HCT116 (cell line): ENCODE results near the gene FN3KRP. TPM values are rescaled to one million over a fixed set of nuclear protein-coding genes. Genes with fewer than 3 reads are reported as not detected.

ENCODE experiments used
- ATAC-seq: fragments of 200-7000 bp; cut with Tn5 transposase; 2 replicates; pipeline ENCODE4 v1.9.1; 2020; ENCODE audit warnings: mild to moderate bottlenecking, moderate library complexity
- BruUV-seq: library from RNA; stranded (reverse); fragments of 400-500 nt; replicated peaks from 2 replicates; lab custom pipeline; 2021; lab: Mats Ljungman, UMichigan
- CTCF ChIA-PET: fragments of 300-600 bp; sonication (Branson Sonifier 250); formaldehyde crosslinking; loops from one replicate; lab custom pipeline; 2021; ENCODE audit warnings: antibody characterized with exemption; lab: Charles Lee
- POLR2A ChIA-PET: fragments of 300-600, 350-600 bp; sonication (Branson Sonifier 250); formaldehyde crosslinking; loops from one replicate; lab custom pipeline; 2021; ENCODE audit warnings: antibody characterized with exemption; lab: Charles Lee
- RAD21 ChIA-PET, 2 experiments: fragments of 300-600 bp; sonication (Branson Sonifier 250); formaldehyde crosslinking; loops; one replicate each; lab custom pipeline; 2023; ENCODE audit warnings: low total read pairs in 2 of 2; ENCODE audit not compliant: uncharacterized antibody in 2 of 2, unreplicated experiment in 2 of 2, low non-redundant PET in 1 of 2; lab: Charles Lee
- DNase-seq: peaks from one replicate; pipeline ENCODE4 v3.0.0-alpha.2; 2010; ENCODE audit warnings: low read depth, low spot score
- H2AFZ ChIP-seq: fragments of 200-600 bp; shearing (Covaris generic), sonication (generic); 2 replicates; pipeline ENCODE4 v1.6.1; 2017; ENCODE audit warnings: low read depth, mixed run types, mixed read lengths, antibody characterized with exemption, low read length; ENCODE audit not compliant: poor library complexity, severe bottlenecking
- H3K27ac ChIP-seq: 2 replicates; pipeline ENCODE4 v1.5.1; 2012; ENCODE audit warnings: low read depth, low read length
- H3K27me3 ChIP-seq: fragments of 200-600 bp; sonication (generic); 2 replicates; pipeline ENCODE4 v1.6.1; 2016; ENCODE audit warnings: mixed run types, low read length, mixed read lengths; ENCODE audit not compliant: insufficient read depth
- H3K36me3 ChIP-seq, 2 experiments: fragments of 200-500 bp in 1 of 2; fragments of 200-600 bp in 1 of 2; sonication (Bioruptor generic) in 1 of 2; sonication (generic) in 1 of 2; 2 replicates each; pipeline versions ENCODE4 v1.5.1 to v1.6.1; 2014 to 2016; ENCODE audit warnings: low read length in 2 of 2, inconsistent platforms in 1 of 2, mixed read lengths in 1 of 2, mixed run types in 1 of 2; ENCODE audit not compliant: insufficient read depth in 2 of 2, control insufficient read depth in 1 of 2
- H3K4me1 ChIP-seq, 2 experiments: fragments of 200-600 bp in 1 of 2; sonication (generic) in 1 of 2; 2 replicates each; pipeline versions ENCODE4 v1.5.1 to v1.6.1; 2012 to 2017; ENCODE audit warnings: low read length in 2 of 2, inconsistent platforms in 1 of 2, mild to moderate bottlenecking in 1 of 2, mixed read lengths in 1 of 2, mixed run types in 1 of 2, moderate library complexity in 1 of 2; ENCODE audit not compliant: insufficient read depth in 2 of 2, control insufficient read depth in 1 of 2
- H3K4me2 ChIP-seq: fragments of 200-600 bp; sonication (generic); 2 replicates; pipeline ENCODE4 v1.6.1; 2017; ENCODE audit warnings: mixed run types, low read length, mixed read lengths
- H3K4me3 ChIP-seq, 2 experiments: fragments of 200-600 bp in 1 of 2; sonication (generic) in 1 of 2; replicated peaks in 1 of 2; 2 replicates each; pipeline ENCODE4 v1.5.1; 2011 to 2016; ENCODE audit warnings: low read length in 2 of 2, control low read depth in 1 of 2, low read depth in 1 of 2, mild to moderate bottlenecking in 1 of 2, mixed read lengths in 1 of 2, mixed run types in 1 of 2
- H3K79me2 ChIP-seq: fragments of 200-600 bp; sonication (generic); 2 replicates; pipeline ENCODE4 v1.6.1; 2017; ENCODE audit warnings: mild to moderate bottlenecking, mixed run types, low read length, moderate library complexity, mixed read lengths; ENCODE audit not compliant: insufficient read depth
- H3K9ac ChIP-seq: fragments of 200-600 bp; sonication (generic); 2 replicates; pipeline ENCODE4 v1.6.1; 2016; ENCODE audit warnings: low read length, mixed read lengths
- H3K9me2 ChIP-seq: fragments of 200-600 bp; sonication (generic), shearing (Covaris generic); 2 replicates; pipeline ENCODE4 v1.6.1; 2017; ENCODE audit warnings: mixed run types, mild to moderate bottlenecking, moderate library complexity; ENCODE audit not compliant: insufficient read depth
- H3K9me3 ChIP-seq, 2 experiments: fragments of 200-500 bp in 1 of 2; fragments of 200-600 bp in 1 of 2; sonication (Bioruptor generic) in 1 of 2; sonication (generic) in 1 of 2; 2 replicates each; pipeline ENCODE4 v1.6.1; 2014 to 2017; ENCODE audit warnings: low read length in 2 of 2, mixed read lengths in 2 of 2, inconsistent platforms in 1 of 2, low read depth in 1 of 2, mild to moderate bottlenecking in 1 of 2, mixed run types in 1 of 2, moderate library complexity in 1 of 2; ENCODE audit not compliant: control insufficient read depth in 1 of 2, insufficient read depth in 1 of 2
- H4K20me1 ChIP-seq: fragments of 200-600 bp; sonication (generic), shearing (Covaris generic); 2 replicates; pipeline ENCODE4 v1.6.1; 2017; ENCODE audit warnings: mixed run types, mild to moderate bottlenecking, moderate library complexity; ENCODE audit not compliant: insufficient read depth
- CBX3 ChIP-seq: IDR thresholded peaks from 2 replicates; pipeline ENCODE4 v1.6.1; 2012; ENCODE audit warnings: low read depth
- CEBPB ChIP-seq: IDR thresholded peaks from 2 replicates; pipeline ENCODE4 v1.6.1; 2012; ENCODE audit warnings: low read depth
- EGR1 ChIP-seq: IDR thresholded peaks from 2 replicates; pipeline ENCODE4 v1.6.1; 2012; ENCODE audit warnings: low read depth
- ELF1 ChIP-seq: IDR thresholded peaks from 2 replicates; pipeline ENCODE4 v1.6.1; 2012; ENCODE audit warnings: low read depth, borderline replicate concordance
- EZH2phosphoT487 ChIP-seq: fragments of 200-600 bp; IDR thresholded peaks from 2 replicates; pipeline ENCODE4 v1.6.1; 2018; ENCODE audit warnings: antibody characterized with exemption, borderline replicate concordance
- FOSL1 ChIP-seq: IDR thresholded peaks from 2 replicates; pipeline ENCODE4 v1.6.1; 2012; ENCODE audit warnings: low read depth
- JUND ChIP-seq: IDR thresholded peaks from 2 replicates; pipeline ENCODE4 v1.6.1; 2012
- POLR2A ChIP-seq: IDR thresholded peaks from 2 replicates; pipeline ENCODE4 v1.7.0; 2011; ENCODE audit warnings: borderline replicate concordance; ENCODE audit not compliant: insufficient read depth, insufficient read length; ENCODE audit errors: extremely low read depth
- POLR2AphosphoS5 ChIP-seq: IDR thresholded peaks from 2 replicates; pipeline ENCODE4 v1.6.1; 2011; ENCODE audit warnings: mild to moderate bottlenecking, low read depth, low read length, moderate library complexity
- RAD21 ChIP-seq: IDR thresholded peaks from 2 replicates; pipeline ENCODE4 v1.6.1; 2012; ENCODE audit warnings: low read depth, mild to moderate bottlenecking
- SIN3A ChIP-seq: IDR thresholded peaks from 2 replicates; pipeline ENCODE4 v1.6.1; 2012; ENCODE audit warnings: low read depth
- SP1 ChIP-seq: IDR thresholded peaks from 2 replicates; pipeline ENCODE4 v1.6.1; 2012; ENCODE audit warnings: low read depth
- SRF ChIP-seq: IDR thresholded peaks from 2 replicates; pipeline ENCODE4 v1.6.1; 2012; ENCODE audit warnings: low read depth
- TCF7L2 ChIP-seq: IDR thresholded peaks from 2 replicates; pipeline ENCODE4 v1.7.0; 2011; ENCODE audit warnings: borderline replicate concordance, inconsistent platforms; ENCODE audit not compliant: insufficient read depth, insufficient read length; ENCODE audit errors: extremely low read depth
- YY1 ChIP-seq: IDR thresholded peaks from 2 replicates; pipeline ENCODE4 v1.6.1; 2011; ENCODE audit warnings: low read length, low read depth, moderate library complexity, mild to moderate bottlenecking; ENCODE audit not compliant: insufficient replicate concordance; ENCODE audit errors: extremely low read depth
- ZFX ChIP-seq: fragments of 450-650 bp; IDR thresholded peaks from 2 replicates; pipeline ENCODE4 v1.6.1; 2017
- intact Hi-C: fragments of 100-400 bp; cut with micrococcal nuclease; formaldehyde crosslinking; loops from 2 replicates; pipeline ENCODE4 v1.10.0; 2022
- total RNA-seq: library from RNA; stranded (reverse); gene quantifications from one replicate; pipeline ENCODE4 v1.2.1, GENCODE V29; 2021; ENCODE audit not compliant: unreplicated experiment
- TF ChIP-seq, protein P1 (sequence below): IDR thresholded peaks from 2 replicates; pipeline ENCODE4 v1.6.1; 2012
- TF ChIP-seq, protein P2 (sequence below): IDR thresholded peaks from 2 replicates; pipeline ENCODE4 v1.6.1; 2012
- TF ChIP-seq, protein P3 (sequence below): IDR thresholded peaks from 2 replicates; pipeline ENCODE4 v1.6.1; 2012; ENCODE audit warnings: low read depth

FN3KRP gene
- total RNA-seq, 1 experiment from 2014 or later = 35.2 TPM

DNA sequence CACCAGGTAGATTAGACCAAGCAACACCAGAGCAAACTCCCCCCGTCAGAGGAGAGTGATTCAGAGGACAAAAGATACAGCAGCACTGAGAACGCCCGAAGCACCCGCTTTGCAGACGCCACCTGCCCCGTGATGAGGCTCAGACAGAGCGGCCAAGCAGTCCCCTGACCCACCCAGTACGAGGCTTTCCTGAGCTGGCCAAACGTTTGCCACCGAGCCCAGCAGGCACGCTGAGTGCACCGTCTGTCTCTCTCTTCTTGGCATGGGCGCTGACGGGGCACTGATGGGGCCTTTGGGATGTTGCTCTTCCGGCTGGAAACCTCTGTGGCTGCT lies 48.9 kb upstream of the FN3KRP start:
- intact Hi-C loops = no loop called here
- no TSS peak for BruUV-seq
- CTCF ChIA-PET = no interaction called here
- ATAC-seq (no peak), DNase-seq (no peak)
- Histone ChIP-seq H3K4me3 (no peak overlapping the region), H3K4me1 (peaks cover 0 to 8% of the 10 kb centered on the region in 2 experiments; a peak in 1 of 4 replicates), H3K9me3 (no peaks in the 10 kb centered on the region), H4K20me1 (no peaks in the 10 kb centered on the region), H3K27ac (no peak overlapping the region), H3K36me3 (no peaks in the 10 kb centered on the region)
- no peak for TF ChIP-seq FOSL1
- no peak for TF ChIP-seq EZH2phosphoT487
- TF ChIP-seq, all 23 proteins: peak for 0
- no peaks in the 10 kb centered on the region for H3K9me2 ChIP-seq
- no peaks in the 10 kb centered on the region for H3K27me3 ChIP-seq
- no peak overlapping the region for H2AFZ ChIP-seq
- H3K9ac ChIP-seq = no peak overlapping the region
- ChIA-PET RAD21 (no interaction called here), POLR2A (no interaction called here)
- H3K79me2 ChIP-seq = no peaks in the 10 kb centered on the region
- H3K4me2 ChIP-seq = no peak overlapping the region

DNA sequence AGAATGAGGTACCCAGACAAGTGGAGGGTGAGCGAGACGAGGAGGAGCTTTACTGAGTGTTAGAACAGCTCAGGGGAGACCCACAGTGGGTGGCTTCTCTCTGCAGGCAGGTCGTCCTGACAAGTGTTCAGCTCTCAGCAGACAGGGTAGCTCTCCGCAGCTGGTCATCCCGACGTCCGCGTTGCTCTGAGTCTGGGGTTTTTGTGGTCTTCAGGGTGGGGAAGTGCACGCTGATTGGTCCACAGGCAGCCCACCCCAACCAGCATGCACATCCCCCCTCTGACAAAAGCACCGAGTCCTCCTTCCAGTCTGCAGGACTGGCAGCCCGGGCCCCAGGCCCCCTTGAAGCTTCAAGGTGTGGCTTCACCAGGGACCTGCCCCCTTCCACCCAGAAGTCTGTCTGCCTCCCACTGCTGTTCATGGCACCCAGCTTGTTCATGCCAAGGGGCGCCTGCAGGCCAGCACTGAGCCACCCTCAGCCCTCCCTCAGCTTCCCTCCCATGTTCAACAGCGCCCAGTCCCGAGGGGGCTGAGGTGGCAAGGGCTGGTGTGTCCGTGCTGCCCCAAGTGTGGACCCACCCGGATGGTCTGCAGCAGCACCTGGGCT lies 48.4 kb upstream of the FN3KRP start:
- H3K4me3 ChIP-seq = no peak overlapping the region
- H3K9ac ChIP-seq = no peak overlapping the region
- POLR2A ChIA-PET = no interaction called here
- peak; percentile 43; the same call in 1 of the 2 replicates for ATAC-seq
- no peaks in the 10 kb centered on the region for H3K79me2 ChIP-seq
- TF ChIP-seq ZFX (no peak), FOSL1 (no peak), SRF (no peak), JUND (no peak), POLR2A (no peak), RAD21 (no peak), YY1 (no peak), CBX3 (no peak), EZH2phosphoT487 (no peak), SP1 (no peak), TCF7L2 (no peak), ELF1 (no peak), POLR2AphosphoS5 (no peak), EGR1 (no peak), SIN3A (no peak), CEBPB (no peak)
- TF ChIP-seq, protein P1, sequence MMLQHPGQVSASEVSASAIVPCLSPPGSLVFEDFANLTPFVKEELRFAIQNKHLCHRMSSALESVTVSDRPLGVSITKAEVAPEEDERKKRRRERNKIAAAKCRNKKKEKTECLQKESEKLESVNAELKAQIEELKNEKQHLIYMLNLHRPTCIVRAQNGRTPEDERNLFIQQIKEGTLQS = no peak
- TF ChIP-seq, protein P2, sequence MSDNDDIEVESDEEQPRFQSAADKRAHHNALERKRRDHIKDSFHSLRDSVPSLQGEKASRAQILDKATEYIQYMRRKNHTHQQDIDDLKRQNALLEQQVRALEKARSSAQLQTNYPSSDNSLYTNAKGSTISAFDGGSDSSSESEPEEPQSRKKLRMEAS = no peak
- TF ChIP-seq, protein P3, sequence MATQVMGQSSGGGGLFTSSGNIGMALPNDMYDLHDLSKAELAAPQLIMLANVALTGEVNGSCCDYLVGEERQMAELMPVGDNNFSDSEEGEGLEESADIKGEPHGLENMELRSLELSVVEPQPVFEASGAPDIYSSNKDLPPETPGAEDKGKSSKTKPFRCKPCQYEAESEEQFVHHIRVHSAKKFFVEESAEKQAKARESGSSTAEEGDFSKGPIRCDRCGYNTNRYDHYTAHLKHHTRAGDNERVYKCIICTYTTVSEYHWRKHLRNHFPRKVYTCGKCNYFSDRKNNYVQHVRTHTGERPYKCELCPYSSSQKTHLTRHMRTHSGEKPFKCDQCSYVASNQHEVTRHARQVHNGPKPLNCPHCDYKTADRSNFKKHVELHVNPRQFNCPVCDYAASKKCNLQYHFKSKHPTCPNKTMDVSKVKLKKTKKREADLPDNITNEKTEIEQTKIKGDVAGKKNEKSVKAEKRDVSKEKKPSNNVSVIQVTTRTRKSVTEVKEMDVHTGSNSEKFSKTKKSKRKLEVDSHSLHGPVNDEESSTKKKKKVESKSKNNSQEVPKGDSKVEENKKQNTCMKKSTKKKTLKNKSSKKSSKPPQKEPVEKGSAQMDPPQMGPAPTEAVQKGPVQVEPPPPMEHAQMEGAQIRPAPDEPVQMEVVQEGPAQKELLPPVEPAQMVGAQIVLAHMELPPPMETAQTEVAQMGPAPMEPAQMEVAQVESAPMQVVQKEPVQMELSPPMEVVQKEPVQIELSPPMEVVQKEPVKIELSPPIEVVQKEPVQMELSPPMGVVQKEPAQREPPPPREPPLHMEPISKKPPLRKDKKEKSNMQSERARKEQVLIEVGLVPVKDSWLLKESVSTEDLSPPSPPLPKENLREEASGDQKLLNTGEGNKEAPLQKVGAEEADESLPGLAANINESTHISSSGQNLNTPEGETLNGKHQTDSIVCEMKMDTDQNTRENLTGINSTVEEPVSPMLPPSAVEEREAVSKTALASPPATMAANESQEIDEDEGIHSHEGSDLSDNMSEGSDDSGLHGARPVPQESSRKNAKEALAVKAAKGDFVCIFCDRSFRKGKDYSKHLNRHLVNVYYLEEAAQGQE = no peak
- TF ChIP-seq, all 23 proteins: peak for 0
- DNase-seq = no peak
- Histone ChIP-seq H3K27ac (no peak overlapping the region; the same call in 1 of the 2 replicates), H3K36me3 (no peaks in the 10 kb centered on the region), H2AFZ (no peak overlapping the region), H3K4me2 (peak overlapping the region; percentile 65), H3K4me1 (peaks cover 0 to 8% of the 10 kb centered on the region in 2 experiments; a peak in 1 of 4 replicates), H3K27me3 (no peaks in the 10 kb centered on the region), H3K9me3 (no peaks in the 10 kb centered on the region), H4K20me1 (no peaks in the 10 kb centered on the region), H3K9me2 (no peaks in the 10 kb centered on the region)
- no TSS peak for BruUV-seq
- CTCF ChIA-PET = interaction anchor here (0.7 to 1.2 kb wide), 5 partner anchors 87 to 110 kb away, joined by 3 to 6 read pairs (median 3); no protein-coding TSS in a partner anchor
- intact Hi-C loops = loop anchor here (1.0 kb wide), 1 partner anchor 99 kb away; no protein-coding TSS in a partner anchor
- RAD21 ChIA-PET = interaction anchor here (0.6 to 1.2 kb wide), 2 partner anchors 11 to 99 kb away, joined by 3 read pairs; no protein-coding TSS in a partner anchor
